RWPE1 (cell line): Measurements from ENCODE around the gene FXYD5.
"Not testable (repeated sequence)": the region's sequence is repeated elsewhere in the genome, so short reads cannot be mapped to it uniquely, and the experiment has no call there.

ENCODE experiments used
- CTCF ChIA-PET: fragments of 350-600 bp; sonication (Branson Sonifier 250); formaldehyde crosslinking; extraction: SDS; loops from one replicate; lab custom pipeline; 2021; lab: Yijun Ruan, JAX
- POLR2A ChIA-PET: fragments of 400-600 bp; formaldehyde crosslinking; extraction: SDS; loops from one replicate; lab custom pipeline; 2020; ENCODE audit warnings: antibody characterized with exemption; ENCODE audit not compliant: low non-redundant PET; lab: Yijun Ruan, JAX
- DNase-seq: peaks from one replicate; pipeline ENCODE4 v3.0.0; 2012; ENCODE audit warnings: low spot score
- H3K27ac ChIP-seq: fragments of 450-650 bp; 2 replicates; pipeline ENCODE4 v1.5.1; 2017
- TF ChIP-seq, protein P1 (sequence below): fragments of 450-650 bp; conservative IDR thresholded peaks from 2 replicates; pipeline ENCODE4 v1.5.1; 2017; ENCODE audit warnings: low read depth, mild to moderate bottlenecking

FXYD5 gene

DNA sequence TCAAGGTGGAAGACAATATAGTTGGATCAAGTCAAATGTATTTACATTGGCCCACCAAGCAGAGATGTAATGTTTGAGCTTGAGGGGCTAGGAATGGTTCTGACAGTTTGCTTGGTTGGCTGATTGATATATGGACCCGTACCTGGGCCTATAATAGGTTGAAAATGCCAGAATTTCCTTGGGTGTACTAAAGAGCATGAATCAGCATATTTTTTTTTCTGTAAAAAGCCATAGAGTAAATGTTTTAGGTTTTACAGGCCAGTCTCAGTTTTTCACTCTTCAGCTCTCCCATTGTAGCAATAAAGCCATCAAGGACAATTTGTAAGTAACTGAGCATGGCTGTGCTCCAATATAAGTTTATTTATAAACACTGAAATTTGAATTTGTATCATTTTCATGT, 26.9 kb downstream of the FXYD5 start:
- no peak overlapping the region for H3K27ac ChIP-seq
- DNase-seq, result no peak
- TF ChIP-seq, protein P1, sequence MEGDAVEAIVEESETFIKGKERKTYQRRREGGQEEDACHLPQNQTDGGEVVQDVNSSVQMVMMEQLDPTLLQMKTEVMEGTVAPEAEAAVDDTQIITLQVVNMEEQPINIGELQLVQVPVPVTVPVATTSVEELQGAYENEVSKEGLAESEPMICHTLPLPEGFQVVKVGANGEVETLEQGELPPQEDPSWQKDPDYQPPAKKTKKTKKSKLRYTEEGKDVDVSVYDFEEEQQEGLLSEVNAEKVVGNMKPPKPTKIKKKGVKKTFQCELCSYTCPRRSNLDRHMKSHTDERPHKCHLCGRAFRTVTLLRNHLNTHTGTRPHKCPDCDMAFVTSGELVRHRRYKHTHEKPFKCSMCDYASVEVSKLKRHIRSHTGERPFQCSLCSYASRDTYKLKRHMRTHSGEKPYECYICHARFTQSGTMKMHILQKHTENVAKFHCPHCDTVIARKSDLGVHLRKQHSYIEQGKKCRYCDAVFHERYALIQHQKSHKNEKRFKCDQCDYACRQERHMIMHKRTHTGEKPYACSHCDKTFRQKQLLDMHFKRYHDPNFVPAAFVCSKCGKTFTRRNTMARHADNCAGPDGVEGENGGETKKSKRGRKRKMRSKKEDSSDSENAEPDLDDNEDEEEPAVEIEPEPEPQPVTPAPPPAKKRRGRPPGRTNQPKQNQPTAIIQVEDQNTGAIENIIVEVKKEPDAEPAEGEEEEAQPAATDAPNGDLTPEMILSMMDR, result no peak
- CTCF ChIA-PET, result interaction anchor here (0.5 kb wide), 1 partner anchor 12 kb away, joined by 3 read pairs; no protein-coding TSS in a partner anchor
- POLR2A ChIA-PET, result no interaction called here

DNA sequence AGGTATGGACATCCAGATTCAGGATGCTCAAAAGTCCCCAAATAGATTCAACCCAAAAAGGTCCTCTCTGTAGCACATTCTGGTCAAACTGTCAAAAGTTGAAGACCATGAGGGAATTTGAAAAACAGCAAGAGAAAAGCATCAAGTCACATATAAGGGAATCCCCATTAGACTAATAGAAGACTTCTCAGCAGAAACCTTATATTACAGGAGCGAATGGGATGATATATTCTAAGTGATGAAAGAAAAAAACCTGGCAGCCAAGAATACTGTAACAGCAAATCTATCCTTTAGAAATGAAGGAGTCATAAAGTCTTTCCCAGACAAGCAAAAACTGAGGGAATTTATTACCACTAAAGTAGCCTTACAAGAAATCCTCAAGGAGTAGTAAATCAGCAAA, 29.7 kb downstream of the FXYD5 start:
- no peak for DNase-seq
- no peak overlapping the region for H3K27ac ChIP-seq
- TF ChIP-seq, protein P1, result no peak
- ChIA-PET CTCF (no interaction called here), POLR2A (no interaction called here)

DNA sequence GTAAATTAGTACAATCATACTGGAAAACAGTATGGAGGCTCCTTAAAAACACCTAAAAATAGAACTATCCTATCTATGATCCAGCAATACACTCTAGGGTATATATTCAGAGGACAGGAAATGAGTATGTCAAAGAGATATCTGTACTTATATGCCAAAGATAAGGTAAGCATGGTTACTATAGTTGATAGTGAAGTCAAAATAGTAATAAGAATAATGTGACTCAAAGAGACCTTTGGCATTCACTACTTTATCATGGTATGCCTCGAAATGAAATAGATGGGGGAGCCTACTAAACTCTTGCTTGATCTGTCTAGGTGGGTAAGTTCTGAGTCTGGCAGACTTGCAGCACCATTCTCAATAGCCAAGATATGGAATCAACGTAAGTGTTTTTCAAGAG, 30.3 kb downstream of the FXYD5 start:
- H3K27ac ChIP-seq, result no peak overlapping the region
- ChIA-PET POLR2A (no interaction called here), CTCF (no interaction called here)
- TF ChIP-seq, protein P1, result no peak
- no peak for DNase-seq

- TF ChIP-seq, protein P1, result no peak
- ChIA-PET POLR2A (no interaction called here), CTCF (no interaction called here)
- DNase-seq, result no peak
- H3K27ac ChIP-seq, result no peak overlapping the region
These were observed 39.8 kb downstream of the FXYD5 start for GRCh38 chr19:35194012-35194984.

- DNase-seq, result no peak
- TF ChIP-seq, protein P1, result no peak
- ChIA-PET POLR2A (no interaction called here), CTCF (no interaction called here)
- H3K27ac ChIP-seq, result no peak overlapping the region
These were observed 41.3 kb downstream of the FXYD5 start for GRCh38 chr19:35195830-35196229.

- DNase-seq, H3K27ac ChIP-seq, POLR2A ChIA-PET: not testable (repeated sequence)
- CTCF ChIA-PET, result interaction anchor here (0.6 kb wide), 1 partner anchor 96 kb away, joined by 4 read pairs; no protein-coding TSS in a partner anchor
These were observed 42.3 kb downstream of the FXYD5 start for GRCh38 chr19:35196861-35197260.

GRCh38 chr19:35199481-35199880, 44.9 kb downstream of the FXYD5 start:
- CTCF ChIA-PET, result no interaction called here
- TF ChIP-seq, protein P1, result no peak
- no peak overlapping the region for H3K27ac ChIP-seq
- POLR2A ChIA-PET, result no interaction called here
- DNase-seq, result no peak
